HL-60 (cell line): ENCODE data around the gene CCDC134.

ENCODE experiments used
- DNase-seq, 2 experiments: peaks; one replicate each; pipeline ENCODE4 v3.0.0-alpha.2; 2010 to 2020; ENCODE audit warnings: low read depth in 1 of 2, low spot score in 1 of 2
- H3K27ac ChIP-seq: fragments of 250-450 bp; sonication (Bioruptor Pico); replicated peaks from 2 replicates; pipeline ENCODE4 v1.5.1; 2020; ENCODE audit warnings: mild to moderate bottlenecking, moderate library complexity
- H3K27me3 ChIP-seq: fragments of 250-450 bp; sonication (Bioruptor Pico); 2 replicates; pipeline ENCODE4 v1.5.1; 2021; ENCODE audit warnings: mild to moderate bottlenecking, moderate library complexity; ENCODE audit not compliant: insufficient read depth, poor library complexity, severe bottlenecking
- H3K4me3 ChIP-seq: replicated peaks from 2 replicates; pipeline ENCODE4 v1.5.1; 2011; ENCODE audit warnings: mild to moderate bottlenecking, control low read depth, low read length; ENCODE audit not compliant: insufficient read depth
- CTCF ChIP-seq: IDR thresholded peaks from one replicate; pipeline ENCODE4 v1.5.1; 2011; ENCODE audit warnings: low read length, control low read depth, inconsistent platforms; ENCODE audit not compliant: insufficient read depth
- GABPA ChIP-seq: IDR thresholded peaks from 2 replicates; pipeline ENCODE4 v1.6.1; 2012; ENCODE audit warnings: low read depth
- POLR2AphosphoS5 ChIP-seq: IDR thresholded peaks from 2 replicates; pipeline ENCODE4 v1.6.1; 2012; ENCODE audit warnings: low read depth
- REST ChIP-seq: IDR thresholded peaks from 2 replicates; pipeline ENCODE4 v1.6.1; 2012; ENCODE audit warnings: low read depth; ENCODE audit not compliant: insufficient replicate concordance
- SPI1 ChIP-seq: IDR thresholded peaks from 2 replicates; pipeline ENCODE4 v1.6.1; 2012; ENCODE audit warnings: low read depth, mild to moderate bottlenecking, borderline replicate concordance

Gene CCDC134

GRCh38 chr22:41782751-41783150 lies 17.7 kb upstream of the CCDC134 start:
- no peak overlapping the region for H3K4me3 ChIP-seq
- TF ChIP-seq SPI1, result no peak
- TF ChIP-seq REST, result no peak
- TF ChIP-seq CTCF, result no peak
- TF ChIP-seq GABPA, result no peak
- TF ChIP-seq POLR2AphosphoS5, result no peak
- no peaks in the 10 kb centered on the region for H3K27me3 ChIP-seq
- no peak overlapping the region for H3K27ac ChIP-seq
- DNase-seq, result no peak

DNA sequence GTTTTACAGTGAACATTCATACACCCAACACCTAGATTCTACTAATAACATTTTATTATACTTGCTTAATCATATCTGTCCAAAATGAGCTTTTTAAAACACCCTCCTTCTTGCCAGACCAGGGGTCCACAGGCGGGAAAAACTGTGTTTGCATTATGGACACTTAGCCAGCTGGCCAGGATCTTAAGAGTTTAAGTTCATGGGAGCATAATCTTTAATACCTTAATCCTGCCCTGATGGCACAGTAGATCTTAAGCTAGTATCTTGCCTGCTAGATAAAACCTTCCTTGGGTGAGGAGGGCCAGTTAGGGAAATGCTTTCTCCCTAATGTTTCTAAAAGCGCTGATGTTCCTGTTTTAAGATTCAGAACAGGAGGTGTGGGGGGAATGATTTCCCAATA lies 13.1 kb upstream of the CCDC134 start:
- H3K27ac ChIP-seq, result no peak overlapping the region
- DNase-seq, result no peak
- no peak for TF ChIP-seq REST
- no peak for TF ChIP-seq POLR2AphosphoS5
- TF ChIP-seq CTCF, result no peak
- TF ChIP-seq GABPA, result no peak
- no peak for TF ChIP-seq SPI1
- no peaks in the 10 kb centered on the region for H3K27me3 ChIP-seq
- no peak overlapping the region for H3K4me3 ChIP-seq

DNA sequence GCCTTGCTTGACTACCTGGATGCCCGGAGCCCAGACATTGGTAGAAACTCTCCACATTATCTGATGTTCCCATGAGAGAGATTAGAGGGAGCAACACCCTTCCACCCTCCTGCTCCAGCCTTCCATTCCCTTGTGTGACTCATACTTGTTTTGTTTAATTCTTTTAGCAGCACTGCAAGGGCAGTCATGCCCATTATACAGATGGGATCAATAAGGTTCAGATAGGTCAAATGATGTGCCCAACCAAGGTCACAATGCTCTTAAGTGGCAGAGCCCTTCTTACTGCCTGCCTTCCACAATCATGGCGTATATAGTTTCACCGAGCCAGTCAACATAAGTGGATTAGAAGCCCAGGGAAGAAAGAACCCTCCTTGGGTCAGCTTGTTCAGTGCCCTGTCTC lies 6.6 kb upstream of the CCDC134 start:
- Histone ChIP-seq H3K27ac (no peak overlapping the region), H3K27me3 (no peaks in the 10 kb centered on the region), H3K4me3 (no peak overlapping the region)
- TF ChIP-seq GABPA (no peak), REST (no peak), SPI1 (no peak), POLR2AphosphoS5 (no peak), CTCF (no peak)
- DNase-seq, result no peak
